ENCODE data around the gene CAD. TPM values are rescaled to one million over a fixed set of nuclear protein-coding genes. Genes with fewer than 3 reads are reported as not detected.
A peak's percentile ranks its signal among the peaks of the same experiment; 100 is the strongest.

Gene CAD
- total and polyA plus RNA-seq, 9 of the 15 experiments (the other 6 are each of a cell fraction or from before 2014, with no cell fraction given), result 7.5 to 126 (median 33.7) TPM

DNA sequence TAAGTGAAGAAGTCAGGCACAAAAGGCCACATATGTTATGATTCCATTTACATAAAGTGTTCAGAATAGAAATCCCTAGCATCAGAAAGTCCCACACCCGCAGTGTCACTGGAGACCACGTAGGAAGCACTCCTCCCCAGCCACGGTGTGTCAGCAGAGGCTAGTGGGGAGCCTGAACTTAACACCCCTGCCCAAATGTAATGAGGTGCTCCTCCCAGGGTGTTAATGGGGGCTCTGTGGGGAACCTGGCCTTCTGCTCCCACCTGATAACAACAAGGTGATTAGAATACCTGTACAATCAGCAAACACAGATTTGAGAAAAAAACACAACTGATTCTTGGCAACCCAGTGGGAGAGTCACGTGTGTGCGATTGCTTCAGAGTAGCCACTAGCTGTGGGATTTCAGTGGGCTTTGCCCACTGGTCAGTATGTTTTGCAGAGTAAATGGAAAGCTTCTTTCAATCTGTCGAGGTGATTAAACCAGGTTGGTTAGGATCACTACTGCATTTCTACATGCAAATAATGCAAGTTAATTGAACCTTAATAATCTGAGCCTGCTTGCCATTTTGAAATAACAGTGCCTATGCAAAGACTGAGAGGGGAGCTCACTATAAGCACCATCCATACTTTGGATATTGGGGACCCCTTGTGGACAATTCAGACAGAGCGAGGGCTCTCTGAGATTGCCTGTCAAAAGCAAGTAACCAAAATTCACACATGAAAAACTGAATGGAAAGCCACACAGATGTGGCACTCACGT is 25.9 kb upstream of the CAD start (continued):
- TF ChIP-seq, protein P1, sequence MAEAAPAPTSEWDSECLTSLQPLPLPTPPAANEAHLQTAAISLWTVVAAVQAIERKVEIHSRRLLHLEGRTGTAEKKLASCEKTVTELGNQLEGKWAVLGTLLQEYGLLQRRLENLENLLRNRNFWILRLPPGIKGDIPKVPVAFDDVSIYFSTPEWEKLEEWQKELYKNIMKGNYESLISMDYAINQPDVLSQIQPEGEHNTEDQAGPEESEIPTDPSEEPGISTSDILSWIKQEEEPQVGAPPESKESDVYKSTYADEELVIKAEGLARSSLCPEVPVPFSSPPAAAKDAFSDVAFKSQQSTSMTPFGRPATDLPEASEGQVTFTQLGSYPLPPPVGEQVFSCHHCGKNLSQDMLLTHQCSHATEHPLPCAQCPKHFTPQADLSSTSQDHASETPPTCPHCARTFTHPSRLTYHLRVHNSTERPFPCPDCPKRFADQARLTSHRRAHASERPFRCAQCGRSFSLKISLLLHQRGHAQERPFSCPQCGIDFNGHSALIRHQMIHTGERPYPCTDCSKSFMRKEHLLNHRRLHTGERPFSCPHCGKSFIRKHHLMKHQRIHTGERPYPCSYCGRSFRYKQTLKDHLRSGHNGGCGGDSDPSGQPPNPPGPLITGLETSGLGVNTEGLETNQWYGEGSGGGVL (CRISPR knock-in tag; IDR thresholded peaks at IDR 0.05), result no peak
- no peak for TF ChIP-seq BRCA1 (IDR thresholded peaks at IDR 0.05)
- TF ChIP-seq BRCA1 (CRISPR knock-in tag; IDR thresholded peaks at IDR 0.05), result no peak
- no peak for TF ChIP-seq GTF2A2 (tag; IDR thresholded peaks at IDR 0.05)
- TF ChIP-seq SMC3 (conservative IDR thresholded peaks at IDR 0.05; ENCODE audit: insufficient read depth, low read depth, low read length), result peak; percentile 83
- TF ChIP-seq ZC3H4 (CRISPR knock-in tag; IDR thresholded peaks at IDR 0.05; ENCODE audit: borderline replicate concordance), result no peak
- TF ChIP-seq ZKSCAN3 (CRISPR knock-in tag; IDR thresholded peaks at IDR 0.05), result no peak
- 0 out of 2 replicates have a peak, but pooled peaks have one; percentile 31 for TF ChIP-seq KLF16 (IDR thresholded peaks at IDR 0.05)
- no peak for TF ChIP-seq RBM34 (IDR thresholded peaks at IDR 0.05; ENCODE audit: borderline replicate concordance, insufficient read depth, low read length)
- TF ChIP-seq MEIS2 (IDR thresholded peaks at IDR 0.05; ENCODE audit: partially characterized antibody), result peak; percentile 11
- TF ChIP-seq, protein P2, sequence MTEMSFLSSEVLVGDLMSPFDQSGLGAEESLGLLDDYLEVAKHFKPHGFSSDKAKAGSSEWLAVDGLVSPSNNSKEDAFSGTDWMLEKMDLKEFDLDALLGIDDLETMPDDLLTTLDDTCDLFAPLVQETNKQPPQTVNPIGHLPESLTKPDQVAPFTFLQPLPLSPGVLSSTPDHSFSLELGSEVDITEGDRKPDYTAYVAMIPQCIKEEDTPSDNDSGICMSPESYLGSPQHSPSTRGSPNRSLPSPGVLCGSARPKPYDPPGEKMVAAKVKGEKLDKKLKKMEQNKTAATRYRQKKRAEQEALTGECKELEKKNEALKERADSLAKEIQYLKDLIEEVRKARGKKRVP (CRISPR knock-in tag; IDR thresholded peaks at IDR 0.05), result no peak
- TF ChIP-seq, protein P3, sequence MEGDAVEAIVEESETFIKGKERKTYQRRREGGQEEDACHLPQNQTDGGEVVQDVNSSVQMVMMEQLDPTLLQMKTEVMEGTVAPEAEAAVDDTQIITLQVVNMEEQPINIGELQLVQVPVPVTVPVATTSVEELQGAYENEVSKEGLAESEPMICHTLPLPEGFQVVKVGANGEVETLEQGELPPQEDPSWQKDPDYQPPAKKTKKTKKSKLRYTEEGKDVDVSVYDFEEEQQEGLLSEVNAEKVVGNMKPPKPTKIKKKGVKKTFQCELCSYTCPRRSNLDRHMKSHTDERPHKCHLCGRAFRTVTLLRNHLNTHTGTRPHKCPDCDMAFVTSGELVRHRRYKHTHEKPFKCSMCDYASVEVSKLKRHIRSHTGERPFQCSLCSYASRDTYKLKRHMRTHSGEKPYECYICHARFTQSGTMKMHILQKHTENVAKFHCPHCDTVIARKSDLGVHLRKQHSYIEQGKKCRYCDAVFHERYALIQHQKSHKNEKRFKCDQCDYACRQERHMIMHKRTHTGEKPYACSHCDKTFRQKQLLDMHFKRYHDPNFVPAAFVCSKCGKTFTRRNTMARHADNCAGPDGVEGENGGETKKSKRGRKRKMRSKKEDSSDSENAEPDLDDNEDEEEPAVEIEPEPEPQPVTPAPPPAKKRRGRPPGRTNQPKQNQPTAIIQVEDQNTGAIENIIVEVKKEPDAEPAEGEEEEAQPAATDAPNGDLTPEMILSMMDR (IDR thresholded peaks at IDR 0.05 in 2 of 3, conservative IDR thresholded peaks at IDR 0.05 in 1 of 3; ENCODE audit: insufficient read depth in 2 of 3, low read depth in 1 of 3, low read length in 3 of 3), result peak; percentile 79 to 93 (median 82)
- peak; percentile 76 for TF ChIP-seq CEBPB (tag; IDR thresholded peaks at IDR 0.05)
- no peak for TF ChIP-seq GABPB2 (CRISPR knock-in tag; conservative IDR thresholded peaks at IDR 0.05)
- no peak for TF ChIP-seq PTBP1 (IDR thresholded peaks at IDR 0.05; ENCODE audit: low read depth, low read length)
- no peak for TF ChIP-seq IFI16 (CRISPR knock-in tag; IDR thresholded peaks at IDR 0.05)
- TF ChIP-seq JUND (IDR thresholded peaks at IDR 0.05; ENCODE audit: borderline replicate concordance, low read depth, low read length), result peak; percentile 14; the same call in 1 of the 2 replicates
- peak; percentile 16; the same call in 1 of the 3 replicates for TF ChIP-seq JUND (tag; IDR thresholded peaks at IDR 0.05; ENCODE audit: borderline replicate concordance, low read depth, low read length)
- 0 out of 2 replicates have a peak, but pooled peaks have one; percentile 25 for TF ChIP-seq EP400 (IDR thresholded peaks at IDR 0.05)
- TF ChIP-seq ZNF699 (CRISPR knock-in tag; IDR thresholded peaks at IDR 0.05; ENCODE audit: insufficient replicate concordance), result no peak
- no peak for TF ChIP-seq ZNF24 (IDR thresholded peaks at IDR 0.05)
- TF ChIP-seq E2F5 (CRISPR knock-in tag; IDR thresholded peaks at IDR 0.05), result no peak
- peak; percentile 91 for TF ChIP-seq RAD21 (CRISPR knock-in tag; conservative IDR thresholded peaks at IDR 0.05 in 1 of 2, IDR thresholded peaks at IDR 0.05 in 1 of 2)
- no peak for TF ChIP-seq POLR2AphosphoS2 (IDR thresholded peaks at IDR 0.05; ENCODE audit: low read length)
- TF ChIP-seq NR3C1 (CRISPR knock-in tag; IDR thresholded peaks at IDR 0.05), result no peak
